Embryonic facial prominence (tissue), 1 donor: ENCODE data around the gene FGD4.

Source experiments
- DNase-seq: peaks from one replicate; pipeline ENCODE4 v3.0.0-alpha.2; 2016; ENCODE audit errors: extremely low spot score

FGD4 gene

GRCh38 chr12:32679091-32679919 lies 279.9 kb downstream of the FGD4 start, which contains the start of gene DNM1L:
DNM1L (plus strand) TSS chr12:32679301; CDS start chr12:32679364, 63 bp downstream.
- peak; percentile 94 for DNase-seq

GRCh38 chr12:32679920-32680237 lies 280.5 kb downstream of the FGD4 start:
- DNase-seq = no peak

DNA sequence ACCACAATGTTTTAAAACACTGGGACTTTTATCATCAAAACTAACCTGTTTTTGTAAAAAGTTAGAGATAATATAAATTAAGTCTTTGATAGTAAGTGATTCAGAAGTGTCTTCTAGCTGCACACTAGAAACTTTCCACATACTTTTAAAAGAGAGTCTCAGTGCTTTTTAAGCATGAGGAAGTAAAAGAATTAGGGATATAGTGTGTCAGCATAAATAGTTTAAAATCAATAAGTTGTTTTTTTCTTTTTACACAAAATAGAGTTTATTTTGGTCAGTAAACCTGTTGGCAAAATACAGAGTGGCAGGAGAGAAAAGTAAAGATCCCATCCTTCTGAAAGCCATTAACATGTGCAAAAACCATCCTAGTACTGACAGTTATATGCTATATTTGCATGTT lies 281.4 kb downstream of the FGD4 start:
- DNase-seq = no peak

DNA sequence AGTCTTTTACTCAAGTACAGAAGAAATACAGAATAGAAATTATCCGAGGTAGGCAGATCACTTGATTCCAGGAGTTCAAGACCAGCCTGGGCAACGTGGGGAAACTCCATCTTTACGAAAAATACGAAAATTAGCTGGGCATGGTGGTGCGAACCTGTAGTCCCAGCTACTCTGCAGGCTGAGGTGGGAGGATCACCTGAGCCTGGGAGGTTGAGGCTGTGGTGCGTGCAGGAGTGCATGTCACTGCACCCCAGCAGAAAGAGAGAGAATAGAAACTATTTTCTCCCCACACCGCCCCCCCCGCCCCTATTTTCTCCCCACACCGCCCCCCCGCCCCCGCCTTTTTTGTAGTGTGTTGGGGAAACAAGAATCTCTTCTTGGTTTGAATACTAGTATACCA lies 281.9 kb downstream of the FGD4 start:
- DNase-seq = no peak

DNA sequence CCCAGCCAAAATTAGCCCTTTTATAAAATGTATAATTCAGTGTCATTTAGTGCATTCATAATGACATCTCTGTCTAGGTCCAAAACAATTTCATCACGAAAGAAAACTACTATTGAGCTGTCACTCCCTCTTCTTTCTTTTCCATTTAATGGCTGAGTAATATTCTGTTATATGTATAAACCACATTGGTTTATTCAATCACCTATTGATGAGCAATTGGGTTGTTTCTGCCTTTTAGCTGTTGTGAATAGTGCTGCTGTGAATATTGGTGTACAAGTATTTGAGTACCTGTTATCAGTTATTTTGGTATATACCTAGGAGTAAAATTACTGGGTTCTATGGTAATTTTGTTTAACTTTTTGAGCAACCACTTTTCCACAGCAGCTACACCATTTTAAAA lies 287.0 kb downstream of the FGD4 start:
- DNase-seq = no peak

GRCh38 chr12:32688786-32689185 lies 289.4 kb downstream of the FGD4 start:
- no peak for DNase-seq

DNA sequence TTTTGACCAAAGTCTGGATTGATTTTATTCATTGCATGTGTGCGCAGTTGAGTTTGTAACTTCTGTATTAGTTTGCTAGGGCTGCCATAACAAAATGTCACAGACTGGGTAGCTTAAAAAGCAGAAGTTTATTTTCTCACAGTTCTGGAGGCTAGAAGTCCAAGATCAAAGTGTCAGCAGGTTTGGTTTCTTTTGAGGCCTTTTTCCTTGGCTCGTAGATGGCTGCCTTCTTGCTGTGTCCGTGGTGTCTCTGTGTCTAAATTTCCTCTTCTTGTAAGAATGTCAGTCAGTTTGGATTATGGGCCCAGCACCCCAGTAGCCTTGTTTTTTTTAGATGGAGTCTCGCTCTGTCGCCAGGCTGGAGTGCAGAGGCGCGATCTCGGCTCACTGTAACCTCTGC lies 291.6 kb downstream of the FGD4 start:
- no peak for DNase-seq

- no peak for DNase-seq
These were observed 293.0 kb downstream of the FGD4 start for GRCh38 chr12:32692358-32692757.

- DNase-seq = no peak
These were observed 293.7 kb downstream of the FGD4 start for GRCh38 chr12:32693036-32693435.
